Stimulated activated CD8-positive, alpha-beta memory T cell treated with anti-CD3 and anti-CD28 coated beads, Interleukin-4, amount 100 ng/mL, for 1 hour (primary cell): ENCODE data around the gene ITGA8.

Experiments
- DNase-seq, 2 donors: peaks; one replicate each; pipeline ENCODE4 v3.0.0-alpha.2; 2020; ENCODE audit warnings: low read depth in 2 of 2, low spot score in 1 of 2

Gene ITGA8

GRCh38 chr10:15472008-15472407 is 247.7 kb downstream of the ITGA8 start:
- DNase-seq, result no peak

GRCh38 chr10:15469111-15469510 is 250.6 kb downstream of the ITGA8 start:
- DNase-seq, result no peak

GRCh38 chr10:15464381-15464780 is 255.3 kb downstream of the ITGA8 start:
- DNase-seq, result no peak
